GM11168 (cell line): ENCODE results near the gene HIVEP3.
"Not testable (repeated sequence)": the region's sequence is repeated elsewhere in the genome, so short reads cannot be mapped to it uniquely, and the experiment has no call there.

Experiments
- in situ Hi-C: fragments of 300-500 bp; cut with MboI; formaldehyde crosslinking; loops from one replicate; pipeline ENCODE4 v1.12.0; 2022; ENCODE audit warnings: low sequenced_read_pairs; ENCODE audit not compliant: unreplicated experiment

Gene HIVEP3

DNA sequence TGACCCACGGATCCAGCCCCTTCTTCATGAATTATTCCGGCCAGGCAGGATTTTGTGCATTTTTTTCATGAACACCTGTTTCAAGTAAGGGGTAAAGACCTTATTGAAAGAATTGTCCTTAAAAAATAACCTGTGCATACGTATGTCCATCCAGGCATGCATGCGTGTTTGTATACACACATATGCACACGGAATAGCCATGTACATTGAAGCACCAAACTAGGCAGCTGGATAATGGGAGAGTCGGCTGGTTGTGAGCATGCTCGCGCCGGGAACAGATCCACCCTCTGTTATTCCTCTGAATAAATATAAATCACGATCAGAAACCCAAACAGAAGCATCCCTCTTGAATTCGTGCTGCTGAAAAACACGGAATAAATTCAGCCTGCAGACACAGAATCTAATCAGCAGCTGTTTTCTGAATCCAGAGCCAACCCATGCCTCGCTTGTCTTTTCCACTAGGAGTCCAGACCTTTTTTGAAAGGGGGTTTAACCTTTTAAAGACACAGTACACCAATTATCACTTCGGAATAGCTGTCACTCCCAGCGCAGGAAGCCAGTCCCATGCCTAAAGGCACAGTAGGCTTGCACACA, at the start of gene HIVEP3:
Gene HIVEP3, minus strand, starts transcription at position 473 of the 594 bp plus-strand sequence.
- in situ Hi-C loops: no loop called here

DNA sequence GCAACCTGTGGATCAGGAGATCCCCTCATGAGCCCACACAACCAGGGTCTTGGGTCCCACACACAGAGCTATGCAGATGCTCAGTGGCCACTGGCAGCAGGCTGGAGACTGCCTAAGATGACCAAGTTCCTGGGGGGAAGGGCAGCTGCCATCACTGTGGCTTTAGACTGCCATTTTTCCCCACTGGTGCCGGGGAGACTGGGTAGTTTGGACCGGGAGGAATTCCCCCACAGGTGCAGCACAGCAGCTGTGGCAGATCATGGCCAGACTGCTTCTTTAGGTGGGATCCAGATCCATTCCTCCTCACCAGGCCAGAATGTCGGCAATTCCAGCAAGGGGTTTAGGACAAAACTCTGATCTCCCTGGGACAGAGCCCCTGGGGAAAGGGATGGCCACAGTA, 45.7 kb upstream of the HIVEP3 start:
- in situ Hi-C loops: no loop called here

DNA sequence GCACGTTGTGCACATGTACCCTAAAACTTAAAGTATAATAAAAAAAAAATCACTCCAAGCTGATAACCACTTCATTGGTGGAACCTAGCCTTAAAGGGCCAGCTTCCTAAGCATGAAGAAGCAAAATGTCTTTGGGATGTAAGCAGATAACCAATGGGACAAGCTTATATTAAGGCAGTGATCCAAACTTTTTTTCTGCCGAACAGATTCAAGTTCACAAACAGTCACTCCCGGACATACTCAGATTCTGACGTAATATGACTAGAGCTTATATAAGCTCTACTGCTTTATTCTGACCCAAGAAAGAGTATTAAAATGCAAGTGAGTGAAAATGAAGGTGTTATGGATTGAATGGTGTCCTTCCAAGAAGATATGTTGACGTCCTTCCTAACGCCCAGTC, 44.9 kb upstream of the HIVEP3 start:
- in situ Hi-C loops: no loop called here

DNA sequence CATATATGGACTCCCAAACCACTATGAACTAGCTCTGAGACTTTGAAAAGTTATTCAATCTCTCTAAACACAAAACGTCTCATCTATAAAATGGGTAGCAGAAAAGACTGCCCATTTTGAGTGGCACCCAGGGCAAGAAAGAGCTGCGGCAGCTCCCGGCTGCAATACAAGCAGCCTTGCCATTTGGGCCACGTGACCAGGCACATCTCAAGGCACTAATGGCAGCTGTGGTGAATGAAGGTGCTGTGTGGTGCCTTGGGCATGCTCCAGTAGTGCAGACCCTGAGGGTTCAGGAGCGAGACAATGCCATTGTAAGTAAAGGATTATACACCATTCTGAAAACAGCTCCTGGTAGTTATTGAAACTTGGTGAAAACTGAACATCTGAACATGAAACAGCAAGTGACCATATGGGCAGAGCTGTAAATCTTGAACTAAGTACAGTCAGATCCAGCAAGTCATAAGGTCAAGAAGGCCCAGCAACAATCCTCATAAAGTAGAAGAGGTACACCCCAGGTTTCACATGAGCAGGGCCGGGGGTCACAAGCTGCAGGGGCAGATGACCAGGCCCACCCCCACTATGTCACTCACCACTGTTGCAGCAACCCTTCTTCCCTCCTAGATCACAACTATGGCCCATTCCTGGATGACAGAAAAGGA, 39.4 kb upstream of the HIVEP3 start:
- in situ Hi-C loops: no loop called here

DNA sequence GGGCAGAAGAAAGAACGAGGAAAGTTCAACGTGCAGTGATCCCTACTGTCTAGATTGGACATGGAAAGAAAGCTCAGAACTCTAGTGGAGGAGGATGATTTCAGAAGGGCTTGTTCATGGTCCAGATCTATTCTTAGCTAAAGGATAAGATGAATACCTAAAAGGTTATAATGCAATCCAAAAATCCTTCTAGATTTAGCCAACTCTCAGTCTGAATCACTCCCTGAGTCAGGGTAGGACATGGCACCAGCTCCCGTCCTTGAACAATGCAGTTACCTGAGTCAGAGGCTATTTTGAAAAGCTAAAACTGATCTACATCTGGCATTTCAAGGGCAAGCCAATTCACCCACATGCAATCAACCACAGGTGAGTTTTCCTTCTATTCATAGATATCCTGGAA, 38.8 kb upstream of the HIVEP3 start:
- in situ Hi-C loops: no loop called here

DNA sequence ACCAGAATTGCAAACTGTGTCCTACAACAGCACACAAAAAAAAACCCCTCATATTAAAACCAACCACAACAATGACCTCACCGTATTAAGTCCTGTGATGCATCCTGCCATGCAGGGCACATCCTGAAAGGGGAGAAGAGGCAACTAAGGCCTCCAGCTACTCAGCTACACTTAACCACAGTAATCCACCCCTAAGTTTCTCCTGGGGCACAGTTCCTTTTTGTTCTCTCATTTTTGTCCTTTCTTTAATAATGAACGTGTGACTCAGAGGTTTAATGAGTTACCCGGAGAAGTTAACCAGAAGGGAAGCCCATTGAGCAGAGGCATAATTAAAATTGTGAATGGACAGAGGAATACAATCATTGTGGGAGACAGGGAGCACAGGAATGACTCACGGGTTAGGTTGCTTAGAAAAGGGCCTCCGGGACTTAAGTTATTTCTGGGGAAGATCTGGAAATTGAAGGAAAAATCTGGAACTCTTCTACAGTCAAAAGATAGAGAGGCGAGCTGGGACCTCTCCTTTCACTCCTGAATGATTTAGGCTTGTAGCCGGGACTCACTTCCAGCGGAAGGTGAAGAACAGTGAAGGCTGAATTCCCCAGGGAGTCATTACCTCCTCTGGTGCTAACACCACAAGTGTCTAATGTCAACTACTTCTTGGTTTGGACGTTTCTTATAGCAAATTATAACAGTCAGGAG, 36.9 kb upstream of the HIVEP3 start:
- in situ Hi-C loops: no loop called here

DNA sequence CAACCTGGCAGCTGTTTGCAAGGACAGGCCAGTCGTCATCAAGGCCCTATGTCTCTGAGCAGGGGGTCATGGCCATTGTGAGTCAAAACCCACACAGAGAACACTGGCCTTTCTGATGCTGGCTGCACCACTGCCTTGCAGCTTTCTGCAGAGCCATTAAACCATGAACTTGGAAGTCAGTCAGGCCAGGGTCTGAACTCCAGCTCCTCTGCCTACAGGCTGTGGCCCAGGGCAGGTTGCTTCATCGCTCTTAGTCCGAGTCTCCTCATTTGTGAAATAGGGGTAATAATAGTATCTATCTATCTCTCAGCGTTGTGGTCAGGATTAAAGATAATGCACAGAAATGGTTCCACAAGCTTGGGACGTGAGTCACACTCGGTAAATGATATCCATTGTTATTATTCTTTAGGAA, 35.8 kb upstream of the HIVEP3 start:
- in situ Hi-C loops: no loop called here

DNA sequence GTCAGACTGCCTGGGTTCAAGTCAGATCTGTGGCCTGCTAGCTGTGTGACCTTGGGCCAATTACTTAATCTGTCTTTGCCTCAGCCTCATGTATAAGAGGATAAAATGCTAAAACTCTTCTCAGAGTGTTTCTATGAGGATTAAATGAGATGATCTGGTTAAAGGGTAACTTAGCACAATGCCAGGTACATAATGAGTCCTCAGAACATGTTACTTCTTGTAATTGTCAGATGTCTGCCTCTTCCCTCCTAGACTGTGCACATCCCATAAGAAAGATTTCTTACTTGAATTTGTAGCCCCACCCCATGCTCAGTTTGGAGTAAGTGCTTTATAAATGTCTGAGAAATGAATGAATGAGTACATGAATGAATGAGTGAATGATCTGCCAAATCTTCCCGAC, 34.6 kb upstream of the HIVEP3 start:
- in situ Hi-C loops: no loop called here

DNA sequence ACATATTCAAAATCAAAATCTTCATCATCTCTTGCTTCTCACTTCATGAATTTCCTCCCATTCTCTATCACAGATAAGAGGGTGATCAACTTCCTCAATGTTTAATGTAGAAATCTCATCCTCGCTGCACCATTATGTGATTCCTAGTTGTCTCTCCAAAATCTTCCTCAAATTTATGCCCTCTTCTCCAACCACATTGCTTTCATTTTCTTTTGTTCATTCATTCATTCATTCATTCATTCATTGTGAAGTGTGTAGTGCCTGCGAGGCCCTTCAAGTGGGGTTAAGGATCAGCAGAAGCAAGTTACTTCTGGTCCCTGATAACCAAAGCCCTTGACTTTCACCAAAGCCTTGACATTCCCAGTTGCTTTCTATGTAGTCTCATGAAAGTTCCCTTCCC, 33.5 kb upstream of the HIVEP3 start:
- in situ Hi-C loops: no loop called here

DNA sequence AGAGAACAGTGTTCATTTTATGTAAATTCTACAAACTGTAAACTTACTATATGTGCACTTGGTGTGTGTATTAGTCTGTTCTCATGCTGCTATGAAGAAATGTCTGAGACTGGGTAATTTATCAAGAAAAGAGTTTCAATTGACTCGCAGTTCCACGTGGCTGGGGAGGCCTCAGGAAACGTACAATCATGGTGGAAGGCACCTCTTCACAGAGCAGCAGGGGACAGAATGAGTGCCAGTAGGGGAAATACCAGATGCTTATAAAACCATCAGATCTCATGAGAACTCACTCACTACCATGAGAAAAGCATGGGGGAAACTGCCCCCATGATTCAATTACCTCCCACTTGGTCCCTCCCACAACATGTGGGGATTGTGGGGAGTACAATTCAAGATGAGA, 32.8 kb upstream of the HIVEP3 start:
- in situ Hi-C loops: not testable (repeated sequence)

DNA sequence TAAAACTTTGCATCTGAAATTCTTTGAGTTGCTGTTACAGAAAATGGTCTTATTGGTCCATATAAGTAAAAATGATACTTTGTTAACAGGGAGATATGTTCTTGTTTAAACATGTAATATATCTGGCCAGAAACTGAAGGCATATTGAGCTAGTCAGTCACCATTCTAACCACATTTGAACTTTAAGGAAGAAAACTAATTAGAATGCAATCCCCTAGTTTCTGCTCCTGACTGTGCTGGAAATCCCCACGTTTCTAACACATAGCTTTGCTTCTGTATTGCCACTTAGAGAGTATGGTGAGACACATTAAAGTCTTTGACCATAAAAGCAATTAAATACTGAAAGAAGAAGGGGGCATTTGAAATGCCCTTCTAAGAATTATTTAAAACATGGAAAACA, 32.1 kb upstream of the HIVEP3 start:
- in situ Hi-C loops: no loop called here

DNA sequence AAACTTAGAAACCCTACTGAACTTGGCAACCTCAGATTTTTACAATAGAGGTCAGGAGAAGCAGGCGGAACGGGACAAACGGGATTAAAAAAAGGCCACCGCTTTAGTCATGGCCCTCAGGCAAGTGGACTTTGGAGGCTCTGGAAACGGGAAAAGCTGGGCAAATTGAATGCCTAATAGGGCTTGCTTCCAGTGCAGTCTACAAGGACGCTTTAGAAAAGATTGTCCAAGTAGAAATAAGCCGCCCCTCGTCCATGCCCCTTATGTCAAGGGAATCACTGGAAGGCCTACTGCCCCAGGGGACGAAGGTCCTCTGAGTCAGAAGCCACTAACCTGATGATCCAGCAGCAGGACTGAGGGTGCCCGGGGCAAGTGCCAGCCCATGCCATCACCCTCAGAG, 27.2 kb upstream of the HIVEP3 start:
- in situ Hi-C loops: not testable (repeated sequence)

DNA sequence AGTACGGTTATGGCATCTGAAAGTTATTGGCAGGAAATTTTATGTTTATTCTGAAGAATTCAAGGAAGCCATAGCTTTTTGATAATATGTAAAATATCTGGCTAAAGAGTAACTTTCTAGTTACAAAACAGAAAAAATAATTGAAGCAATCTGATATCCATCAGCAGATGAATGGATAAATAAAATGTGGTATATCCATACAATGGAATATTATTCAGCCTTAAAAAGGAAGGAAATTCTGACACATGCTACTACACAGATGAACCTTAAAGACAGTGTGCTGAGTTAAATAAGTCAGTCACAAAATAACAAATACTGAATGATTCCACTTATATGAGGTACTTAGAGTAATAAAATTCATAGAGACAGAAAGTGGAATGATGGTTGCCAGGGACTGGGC, 25.0 kb upstream of the HIVEP3 start:
- in situ Hi-C loops: no loop called here

DNA sequence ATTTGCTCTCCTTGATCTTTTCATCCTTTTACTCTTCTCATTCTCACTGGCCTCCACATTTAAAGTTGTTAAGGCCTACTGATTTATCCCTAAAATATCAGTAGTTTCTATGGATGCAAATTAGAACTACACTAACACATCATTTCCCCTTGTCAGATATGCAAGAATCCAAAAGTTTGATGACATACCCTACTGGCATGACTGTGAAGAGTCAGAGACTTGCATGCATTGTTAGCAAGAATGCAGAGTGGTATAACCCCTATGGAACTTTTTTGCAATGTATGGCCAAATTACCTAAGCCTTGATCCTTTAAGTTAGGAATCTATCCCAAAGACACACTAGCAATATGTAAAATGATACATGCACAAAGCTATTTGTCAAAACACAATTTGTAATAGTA, 23.6 kb upstream of the HIVEP3 start:
- in situ Hi-C loops: no loop called here

DNA sequence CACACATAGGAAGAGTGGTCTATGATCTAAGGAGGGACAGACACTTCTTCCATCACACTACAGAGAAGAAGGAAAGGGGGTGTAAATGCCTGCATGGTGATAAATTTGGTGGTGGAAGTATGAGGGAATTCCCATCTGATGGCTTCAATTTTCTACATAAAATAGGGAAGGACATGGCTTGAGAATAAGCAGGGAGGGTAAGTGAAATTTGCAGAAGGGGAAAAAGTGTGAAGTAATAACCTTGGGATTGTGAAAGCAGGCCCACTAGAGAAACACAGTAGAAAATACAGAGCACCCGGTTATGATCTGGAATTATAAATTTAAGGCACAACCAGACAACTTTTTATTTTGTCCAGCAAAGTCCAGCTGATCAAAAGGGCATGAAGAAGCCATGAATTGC, 22.7 kb upstream of the HIVEP3 start:
- in situ Hi-C loops: no loop called here

DNA sequence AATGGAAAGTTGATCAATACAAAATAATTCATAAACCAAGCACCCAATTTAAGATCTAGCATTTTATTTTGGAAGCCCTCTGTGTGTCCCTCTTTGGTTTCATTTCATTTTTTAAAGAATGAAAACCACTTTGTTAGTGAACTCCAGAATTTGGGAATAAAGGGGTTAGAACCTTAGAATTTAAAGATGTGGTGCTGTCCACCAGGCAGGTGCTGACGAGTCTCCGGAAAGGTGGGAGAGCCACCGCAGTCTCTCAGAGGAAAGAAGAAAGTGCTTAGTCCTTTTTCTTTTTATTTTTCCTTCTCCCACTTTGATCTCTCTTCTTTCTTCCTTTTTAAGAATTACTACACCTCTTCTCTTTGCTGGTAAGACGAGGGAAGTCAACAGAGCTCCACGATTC, 20.5 kb upstream of the HIVEP3 start:
- in situ Hi-C loops: no loop called here

DNA sequence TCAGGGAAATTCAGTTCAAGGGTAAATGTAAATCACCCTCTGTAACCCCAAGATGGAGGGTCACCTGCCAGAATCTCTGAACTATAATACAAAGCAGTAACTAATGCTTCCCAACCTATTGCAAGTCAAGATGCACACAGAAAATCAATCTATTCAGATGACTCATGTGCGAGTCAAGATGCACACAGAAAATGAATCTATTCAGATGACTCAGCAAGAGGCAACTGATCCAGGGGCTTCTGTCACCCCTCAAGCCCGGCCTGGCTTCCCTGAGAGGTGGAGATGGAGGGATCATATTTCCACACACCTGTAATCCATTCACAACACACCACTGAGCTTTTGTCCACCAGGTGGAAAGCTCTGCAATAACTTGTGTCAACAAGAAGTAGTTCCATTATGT, 17.4 kb upstream of the HIVEP3 start:
- in situ Hi-C loops: no loop called here

DNA sequence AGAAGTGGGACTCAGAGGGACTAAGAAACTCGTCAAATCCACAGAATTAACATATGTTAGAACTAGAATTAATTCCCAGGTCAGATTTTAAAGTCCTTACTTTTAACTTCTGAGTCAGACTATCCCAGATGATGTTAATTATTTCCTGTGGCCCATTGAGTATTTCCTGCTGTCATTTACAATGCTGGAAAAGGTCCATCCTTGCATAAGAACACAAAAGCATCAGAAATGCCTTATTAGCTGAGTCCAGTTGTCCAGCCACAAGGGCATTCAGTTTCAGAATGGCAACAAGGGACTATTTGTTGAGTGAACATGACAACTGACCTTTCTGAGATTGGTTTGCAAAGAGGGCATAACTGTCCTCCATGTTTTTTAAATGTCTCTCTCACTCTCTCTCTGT, 16.5 kb upstream of the HIVEP3 start:
- in situ Hi-C loops: no loop called here

DNA sequence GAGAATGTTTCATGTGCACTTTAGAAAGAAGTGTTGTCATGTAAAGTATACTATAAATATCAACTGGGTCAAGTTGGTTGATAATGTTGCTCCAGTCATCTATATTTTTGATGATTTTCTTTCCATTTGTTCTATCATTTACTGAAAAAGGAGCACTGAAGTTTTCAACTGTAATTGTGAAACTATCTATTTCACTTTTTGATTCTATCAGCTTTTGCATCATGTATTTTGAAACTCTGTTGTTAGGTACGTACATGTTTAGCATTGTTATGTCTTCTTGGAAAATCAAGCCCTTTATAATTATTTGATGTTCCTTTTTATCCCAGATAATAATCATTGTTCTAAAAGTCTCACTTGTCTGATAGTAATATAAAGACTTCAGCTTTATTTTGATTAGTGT, 14.4 kb upstream of the HIVEP3 start:
- in situ Hi-C loops: no loop called here

DNA sequence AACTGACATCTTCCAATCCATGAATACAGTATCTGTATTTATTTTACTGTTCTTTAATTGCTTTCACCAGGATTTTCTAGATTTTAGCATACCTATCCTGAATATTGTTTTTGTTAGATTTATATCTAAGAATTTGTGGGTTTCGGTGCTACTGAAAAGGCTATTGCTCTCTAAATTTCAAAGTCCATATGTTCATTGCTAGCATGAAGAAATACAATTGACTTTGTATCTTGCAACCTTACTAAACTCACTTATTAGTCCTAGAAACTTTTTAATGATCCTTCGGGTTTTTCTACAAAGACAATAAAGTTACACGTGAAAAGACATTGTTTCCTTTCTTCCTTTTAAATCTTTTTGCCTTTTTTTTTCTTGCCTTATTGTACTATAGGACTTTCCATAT, 12.9 kb upstream of the HIVEP3 start:
- in situ Hi-C loops: no loop called here

DNA sequence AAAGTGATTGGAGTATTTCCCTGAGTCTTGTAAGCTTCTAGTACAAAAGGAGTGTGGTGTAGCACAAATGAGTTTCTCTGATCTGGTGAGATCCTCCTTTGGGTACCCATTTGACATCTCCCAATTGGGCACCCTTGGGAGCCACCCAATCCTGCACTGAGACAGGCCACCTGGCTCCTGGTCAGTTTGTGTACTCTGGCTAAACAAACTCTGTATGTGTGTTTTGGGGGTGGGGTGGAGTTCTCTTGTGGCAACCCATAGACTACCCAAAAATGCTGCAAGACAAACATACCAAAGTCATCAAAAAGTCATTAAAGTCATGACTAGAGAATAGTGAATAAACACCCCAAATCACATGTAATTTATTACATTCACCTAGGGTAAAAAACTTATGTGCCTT, 8.4 kb upstream of the HIVEP3 start:
- in situ Hi-C loops: no loop called here

DNA sequence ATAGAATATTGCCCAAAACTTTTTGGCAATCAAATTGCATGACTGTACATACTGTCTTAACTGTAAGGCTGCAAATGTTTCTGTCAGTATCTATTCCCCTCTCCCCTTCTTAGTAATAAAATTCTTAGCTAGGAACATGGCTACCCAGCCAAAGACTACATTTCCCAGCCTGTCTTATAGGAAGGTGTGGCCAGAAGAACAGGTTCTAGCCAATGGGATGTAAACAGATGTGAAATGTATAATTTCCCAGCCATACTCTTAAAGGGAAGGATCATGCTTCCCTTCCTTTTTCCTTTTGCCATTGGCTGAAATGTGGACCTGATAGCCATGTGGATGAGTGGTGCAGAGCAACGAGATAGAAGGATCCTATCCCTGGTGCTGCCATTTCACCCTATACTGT, 7.0 kb upstream of the HIVEP3 start:
- in situ Hi-C loops: no loop called here
